Measurements from ENCODE around the gene AKAP12.
A peak's percentile ranks its signal among the peaks of the same experiment; 100 is the strongest.

The AKAP12 gene

GRCh38 chr6:151230277-151230577 lies 9.5 kb upstream of the AKAP12 start:
- H3K4me3 ChIP-seq, result no peak overlapping the region
- no peak overlapping the region for H3K27ac ChIP-seq

DNA sequence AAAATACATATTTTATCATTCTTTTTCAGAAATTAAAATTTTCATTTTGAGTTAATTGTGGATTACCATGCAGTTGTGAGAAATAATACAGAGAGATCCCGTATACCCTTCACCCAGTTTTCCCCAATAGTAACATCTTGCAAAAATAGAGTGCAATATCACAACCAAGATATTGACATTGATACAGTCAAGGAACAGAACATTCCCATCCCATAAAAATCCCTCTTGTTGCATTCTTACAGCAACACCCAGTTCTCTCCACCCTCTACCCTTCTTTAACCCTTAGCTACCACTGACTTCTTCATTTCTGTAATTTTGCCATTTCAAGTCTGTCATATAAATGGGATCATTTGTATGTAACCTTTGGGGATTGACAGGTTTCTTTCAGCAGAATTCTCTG lies 6.9 kb upstream of the AKAP12 start:
- Histone ChIP-seq H3K4me3 (no peak overlapping the region), H3K27ac (no peak overlapping the region)

- H3K4me3 ChIP-seq, result no peak overlapping the region
- no peak overlapping the region for H3K27ac ChIP-seq
Measured at GRCh38 chr6:151233731-151234130, 6.0 kb upstream of the AKAP12 start.

GRCh38 chr6:151236668-151237401 lies 2.9 kb upstream of the AKAP12 start:
- Histone ChIP-seq H3K27ac (no peak overlapping the region), H3K4me3 (no peak overlapping the region)

DNA sequence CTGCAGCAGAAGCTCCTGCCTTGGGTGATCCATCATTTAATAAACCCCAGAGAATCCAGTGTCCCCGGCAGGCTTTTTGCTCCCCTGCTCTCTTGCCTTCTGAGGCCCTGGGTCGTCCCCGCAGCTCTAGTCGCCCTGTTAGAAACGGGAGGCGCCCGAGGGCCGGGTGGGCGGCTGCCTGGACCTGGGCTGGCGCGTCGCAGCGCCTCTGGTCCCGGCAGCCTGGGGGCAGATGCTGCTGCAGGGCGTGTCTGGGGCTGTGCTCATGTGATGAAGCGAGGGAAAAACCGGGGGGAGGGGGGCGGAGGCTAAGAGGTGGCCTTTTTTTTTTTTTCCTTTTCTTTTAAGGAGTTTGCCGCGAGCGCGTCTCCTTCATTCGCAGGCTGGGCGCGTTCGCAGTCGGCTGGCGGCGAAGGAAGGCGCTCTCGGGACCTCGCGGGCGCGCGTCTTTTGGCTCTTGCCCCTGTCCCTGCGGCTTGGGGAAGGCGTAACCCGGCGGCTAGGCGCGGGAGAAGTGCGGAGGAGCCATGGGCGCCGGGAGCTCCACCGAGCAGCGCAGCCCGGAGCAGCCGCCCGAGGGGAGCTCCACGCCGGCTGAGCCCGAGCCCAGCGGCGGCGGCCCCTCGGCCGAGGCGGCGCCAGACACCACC lies 394 bp downstream of the AKAP12 start:
- Histone ChIP-seq H3K27ac (peak overlapping the region in 10 of 21 experiments; percentile 25 to 82 (median 70)), H3K4me3 (peak overlapping the region; percentile 39 to 55 (median 46))

DNA sequence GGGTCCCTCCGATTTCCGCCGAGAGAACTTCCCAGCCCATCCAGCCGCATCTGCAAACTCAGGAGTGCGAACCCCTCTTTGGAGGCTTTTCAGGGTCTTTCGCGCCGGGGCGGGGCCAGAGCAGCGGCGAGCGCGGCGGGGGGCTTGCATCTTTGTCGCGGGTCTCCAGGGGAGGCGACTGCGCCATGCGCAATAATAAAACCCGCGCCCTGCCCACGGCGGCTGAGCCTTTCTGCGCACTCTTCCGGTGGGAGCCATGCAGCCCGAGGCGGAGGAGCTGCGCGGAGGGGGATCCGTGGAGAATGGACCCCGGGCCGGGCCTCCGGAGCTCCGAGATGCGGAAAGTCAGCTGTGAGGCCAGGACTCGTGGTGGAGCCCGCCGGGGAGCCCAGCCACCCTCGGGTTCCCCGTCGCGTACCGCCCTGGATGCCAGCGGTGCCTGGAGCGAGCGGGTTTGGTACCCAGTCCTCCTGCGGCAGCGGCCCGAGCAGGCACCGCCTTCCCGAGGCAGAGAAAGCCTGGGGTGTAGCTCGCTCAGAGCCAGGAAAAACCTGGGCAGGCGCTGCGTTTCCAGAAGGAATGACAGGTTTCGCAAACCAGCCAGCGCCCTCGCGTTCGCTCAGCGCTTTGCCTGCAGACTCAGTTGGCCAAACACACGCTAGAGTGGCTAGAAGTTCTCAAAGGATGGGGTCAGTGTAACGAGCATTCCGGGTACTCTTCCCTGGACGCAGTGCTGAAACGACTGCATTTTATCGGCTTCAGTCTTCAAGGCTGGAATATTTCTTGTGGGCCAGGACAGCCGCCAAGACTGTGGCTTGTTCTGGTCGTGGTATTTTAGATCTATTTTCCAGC lies 1.2 kb downstream of the AKAP12 start:
- peak overlapping the region; percentile 39 to 55 (median 46) for H3K4me3 ChIP-seq
- H3K27ac ChIP-seq, result peak overlapping the region in 10 of 21 experiments; percentile 25 to 82 (median 70)

GRCh38 chr6:151241853-151242252 lies 2.1 kb downstream of the AKAP12 start:
- no peak overlapping the region for H3K27ac ChIP-seq
- H3K4me3 ChIP-seq, result no peak overlapping the region

- Histone ChIP-seq H3K4me3 (no peak overlapping the region), H3K27ac (no peak overlapping the region)
Measured at GRCh38 chr6:151242420-151242861, 2.7 kb downstream of the AKAP12 start.

GRCh38 chr6:151243481-151243880 lies 3.7 kb downstream of the AKAP12 start:
- H3K4me3 ChIP-seq, result no peak overlapping the region
- H3K27ac ChIP-seq, result no peak overlapping the region

- H3K27ac ChIP-seq, result no peak overlapping the region
Measured at GRCh38 chr6:151247490-151247889, 7.7 kb downstream of the AKAP12 start.

GRCh38 chr6:151248295-151248694 lies 8.5 kb downstream of the AKAP12 start:
- Histone ChIP-seq H3K27ac (no peak overlapping the region), H3K4me3 (no peak overlapping the region)

More at GRCh38 chr6:151247490-151247889, 7.7 kb downstream of the AKAP12 start:
- H3K4me3 ChIP-seq, result no peak overlapping the region

GRCh38 chr6:151252634-151253033 lies 12.9 kb downstream of the AKAP12 start:
- Histone ChIP-seq H3K4me3 (no peak overlapping the region), H3K27ac (no peak overlapping the region)

DNA sequence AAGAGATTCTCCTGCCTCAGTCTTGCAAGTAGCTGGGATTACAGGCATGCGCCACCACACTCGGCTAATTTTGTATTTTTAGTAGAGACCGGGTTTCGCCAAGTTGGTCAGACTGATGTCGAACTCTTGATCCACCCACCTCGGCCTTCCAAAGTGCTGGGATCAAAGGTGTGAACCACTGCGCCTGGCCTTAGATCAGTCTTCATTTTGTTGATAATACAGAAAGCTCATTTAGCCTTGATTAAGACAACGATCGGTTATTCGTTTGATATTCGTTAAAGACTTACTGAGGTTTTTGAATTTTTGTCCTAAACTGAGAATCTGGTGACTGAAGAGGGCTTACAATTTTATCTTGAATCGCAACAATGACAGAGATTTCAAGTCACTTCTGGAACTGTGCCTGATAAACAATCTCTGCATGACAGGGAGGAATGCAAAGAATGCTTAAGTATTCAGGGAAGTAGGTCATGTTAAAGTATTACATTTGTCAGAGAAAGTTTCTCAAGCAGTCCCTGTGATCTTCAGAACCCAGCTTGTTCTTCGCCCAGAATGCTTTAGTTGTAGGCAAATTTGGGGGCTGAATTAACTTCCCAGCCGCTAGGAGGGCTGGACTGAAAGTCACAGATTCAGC lies 14.8 kb downstream of the AKAP12 start:
- no peak overlapping the region for H3K4me3 ChIP-seq
- no peak overlapping the region for H3K27ac ChIP-seq

DNA sequence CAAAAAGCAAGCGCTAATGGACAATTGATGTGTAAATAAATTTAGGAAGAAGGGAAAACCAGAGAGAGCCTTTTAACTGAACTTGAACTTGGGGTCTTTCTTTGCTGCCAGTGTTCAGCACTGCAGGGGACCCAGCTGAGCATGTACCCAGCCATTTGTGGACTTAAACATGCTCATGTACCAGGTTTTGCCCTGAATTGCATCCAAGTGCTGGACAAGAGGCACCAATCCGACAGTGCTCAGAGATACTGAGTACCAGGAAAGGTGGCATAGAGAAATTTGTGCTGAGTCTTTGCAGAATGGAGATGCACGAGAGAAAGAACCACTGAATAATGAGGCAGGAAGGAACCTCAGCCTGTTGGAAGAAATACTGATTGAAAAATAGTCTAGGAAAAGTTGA lies 16.0 kb downstream of the AKAP12 start:
- Histone ChIP-seq H3K4me3 (no peak overlapping the region), H3K27ac (no peak overlapping the region)

DNA sequence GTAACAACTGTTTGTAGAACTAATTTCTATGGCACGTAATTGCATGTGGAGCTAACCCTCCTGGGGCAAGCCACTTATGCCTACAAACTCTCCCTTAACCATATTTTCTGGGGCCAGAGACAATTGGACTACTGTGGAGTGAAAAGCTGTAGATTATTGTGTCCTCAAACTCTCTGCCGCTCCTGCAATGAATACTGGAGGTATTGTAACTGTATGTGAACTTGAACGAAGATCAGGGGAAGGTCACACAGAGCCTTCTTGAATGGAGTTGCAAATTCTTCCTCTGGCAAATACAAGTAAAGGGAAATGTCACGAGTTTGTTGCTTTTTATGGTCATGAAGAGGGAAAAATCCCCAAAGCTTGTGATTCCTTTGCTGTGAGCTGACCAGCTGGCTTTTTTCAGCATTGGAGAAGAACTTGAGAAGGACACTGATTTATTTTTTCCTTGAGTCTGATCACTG lies 18.2 kb downstream of the AKAP12 start:
- peak overlapping the region in 1 of 21 experiments; percentile 49 for H3K27ac ChIP-seq

DNA sequence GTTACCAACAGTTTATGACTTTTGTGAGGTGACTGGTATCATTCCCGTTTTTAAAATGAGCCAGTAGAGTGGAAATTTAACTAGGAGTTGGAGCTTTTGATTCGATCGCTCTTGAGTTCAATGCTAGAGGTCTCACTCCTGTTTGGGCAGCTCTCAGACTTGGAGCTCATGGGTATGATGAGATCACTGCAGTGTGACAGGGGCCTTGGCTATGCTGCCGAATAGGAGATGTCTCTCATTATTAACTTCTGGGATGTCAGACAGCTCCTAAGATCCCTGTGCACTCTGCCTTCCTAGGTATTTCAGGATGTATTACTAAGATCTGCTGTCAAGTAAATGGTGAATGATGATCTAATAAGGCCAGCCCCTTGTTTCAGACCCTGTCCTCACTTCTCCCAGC lies 20.4 kb downstream of the AKAP12 start:
- H3K4me3 ChIP-seq, result no peak overlapping the region
- no peak overlapping the region for H3K27ac ChIP-seq

More for the DNA sequence above, 18.2 kb downstream of the AKAP12 start:
- H3K4me3 ChIP-seq, result no peak overlapping the region

DNA sequence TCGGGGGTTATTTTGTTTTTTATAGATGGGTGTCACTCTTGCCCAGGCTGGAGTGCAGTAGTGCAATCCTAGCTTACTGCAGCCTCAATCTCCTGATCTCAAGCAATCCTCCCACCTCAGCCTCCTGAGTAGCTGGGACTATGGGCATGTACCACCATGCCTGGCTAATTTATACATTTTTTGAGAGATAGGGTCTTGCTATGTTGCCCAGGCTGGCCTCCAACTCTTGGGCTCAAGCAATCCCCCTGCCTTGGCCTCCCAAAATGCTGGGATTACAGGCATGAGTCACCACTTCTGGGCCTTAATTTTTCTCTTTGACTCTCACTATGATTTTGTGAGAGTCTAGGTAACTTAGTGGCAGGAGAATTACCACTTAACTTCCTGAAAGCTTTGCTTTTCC lies 23.3 kb downstream of the AKAP12 start:
- no peak overlapping the region for H3K27ac ChIP-seq
- no peak overlapping the region for H3K4me3 ChIP-seq

DNA sequence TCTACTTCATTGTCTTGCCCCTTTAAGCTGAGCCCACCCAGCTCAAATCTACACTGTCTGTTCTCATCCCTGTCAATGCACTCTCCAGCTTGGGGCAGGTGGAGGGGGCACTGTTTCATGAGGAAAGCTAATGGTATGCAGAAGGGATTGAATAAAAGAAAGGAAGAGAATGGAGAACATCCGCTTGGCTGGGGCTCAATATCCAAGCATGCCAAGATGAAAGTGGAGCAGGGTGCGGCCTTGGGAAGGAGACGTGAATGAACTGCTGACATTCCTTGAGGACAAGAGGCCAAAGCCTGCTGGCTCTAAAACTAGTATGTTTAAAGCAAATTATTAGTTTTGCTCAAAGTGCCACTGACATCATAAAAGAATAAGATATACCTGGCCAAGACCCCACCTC lies 24.2 kb downstream of the AKAP12 start:
- Histone ChIP-seq H3K27ac (no peak overlapping the region), H3K4me3 (no peak overlapping the region)

GRCh38 chr6:151265282-151265681 lies 25.5 kb downstream of the AKAP12 start:
- H3K4me3 ChIP-seq, result no peak overlapping the region
- no peak overlapping the region for H3K27ac ChIP-seq
